Measurements from ENCODE around the gene TMEM151A. TPM values are rescaled to one million over a fixed set of nuclear protein-coding genes. Genes with fewer than 3 reads are reported as not detected.
A peak's percentile ranks its signal among the peaks of the same experiment; 100 is the strongest.
"Not testable (repeated sequence)": the region's sequence is repeated elsewhere in the genome, so short reads cannot be mapped to it uniquely, and the experiment has no call there.

The TMEM151A gene
- total RNA-seq, 1 donor from 2014 or later, result 0.24 TPM

DNA sequence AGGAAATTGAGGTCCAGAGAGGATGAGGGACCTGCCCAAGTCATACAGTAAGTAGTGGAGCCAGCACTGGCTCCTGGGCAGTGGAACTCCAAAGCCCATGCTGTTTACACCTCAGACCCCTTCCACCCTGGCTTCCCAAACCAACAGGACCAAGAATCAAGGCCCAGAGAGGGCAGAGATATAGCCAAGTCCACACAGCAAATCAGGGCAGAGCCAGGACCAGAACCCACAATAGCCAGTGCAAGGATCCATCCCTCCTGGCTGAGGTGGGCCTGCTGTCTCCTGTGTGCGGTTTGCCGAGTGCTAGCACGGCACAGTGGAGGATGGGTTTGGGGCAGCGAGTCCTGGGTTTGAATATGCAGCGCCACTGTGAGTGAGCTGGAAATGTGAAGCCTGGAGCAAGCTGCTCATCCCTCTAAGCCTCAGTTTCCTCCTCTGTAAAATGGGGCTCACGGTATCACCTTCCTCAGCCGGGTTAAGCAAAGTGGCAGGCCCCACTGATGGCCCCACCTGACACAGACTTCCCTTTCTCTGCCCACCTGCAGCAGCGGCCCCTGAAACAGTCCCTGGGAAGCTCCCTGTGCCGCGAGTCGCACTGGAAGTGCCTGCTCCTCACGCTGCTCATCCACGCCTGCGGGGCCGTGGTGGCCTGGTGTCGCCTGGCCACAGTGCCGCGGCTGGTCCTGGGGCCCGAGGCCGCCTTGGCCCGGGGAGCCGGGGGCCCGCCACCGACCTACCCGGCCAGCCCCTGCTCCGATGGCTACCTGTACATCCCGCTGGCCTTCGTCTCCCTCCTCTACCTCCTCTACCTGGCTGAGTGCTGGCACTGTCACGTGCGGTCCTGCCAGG is 2.3 kb downstream of the TMEM151A start:
- DNase-seq (ENCODE audit: low spot score), result no peak
- intact Hi-C loops (cut with DNase I), result no loop called here

DNA sequence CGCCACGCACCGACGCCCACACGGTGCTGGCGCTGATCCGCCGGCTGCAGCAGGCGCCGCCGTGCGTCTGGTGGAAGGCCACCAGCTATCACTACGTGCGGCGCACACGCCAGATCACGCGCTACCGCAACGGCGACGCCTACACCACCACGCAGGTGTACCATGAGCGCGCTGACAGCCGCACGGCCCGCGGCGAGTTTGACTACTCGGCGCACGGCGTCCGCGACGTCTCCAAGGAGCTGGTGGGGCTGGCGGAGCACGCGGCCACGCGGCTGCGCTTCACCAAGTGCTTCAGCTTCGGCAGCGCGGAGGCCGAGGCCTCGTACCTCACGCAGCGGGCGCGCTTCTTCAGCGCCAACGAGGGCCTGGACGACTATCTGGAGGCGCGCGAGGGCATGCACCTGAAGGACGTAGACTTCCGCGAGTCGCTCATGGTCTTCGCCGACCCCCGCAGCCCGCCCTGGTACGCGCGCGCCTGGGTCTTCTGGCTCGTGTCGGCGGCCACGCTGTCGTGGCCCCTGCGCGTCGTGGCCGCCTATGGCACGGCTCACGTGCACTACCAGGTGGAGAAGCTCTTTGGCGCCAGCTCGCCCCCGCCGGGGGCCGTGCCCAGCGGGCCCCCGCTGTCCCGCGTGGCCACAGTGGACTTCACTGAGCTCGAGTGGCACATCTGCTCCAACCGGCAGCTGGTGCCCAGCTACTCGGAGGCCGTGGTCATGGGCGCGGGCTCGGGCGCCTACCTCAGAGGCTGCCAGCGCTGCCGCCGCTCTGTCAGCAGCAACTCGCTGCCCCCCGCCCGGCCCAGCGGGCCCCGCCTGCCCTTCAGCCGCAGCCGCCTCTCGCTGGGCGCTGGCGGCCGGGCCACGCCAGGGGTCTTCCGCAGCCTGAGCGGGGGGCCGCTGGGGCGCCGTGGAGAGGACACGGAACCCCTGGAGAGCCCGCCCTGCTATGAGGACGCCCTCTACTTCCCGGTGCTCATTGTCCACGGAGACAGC is 3.2 kb downstream of the TMEM151A start:
- no peak for DNase-seq (ENCODE audit: low spot score)
- intact Hi-C loops (cut with DNase I), result no loop called here

DNA sequence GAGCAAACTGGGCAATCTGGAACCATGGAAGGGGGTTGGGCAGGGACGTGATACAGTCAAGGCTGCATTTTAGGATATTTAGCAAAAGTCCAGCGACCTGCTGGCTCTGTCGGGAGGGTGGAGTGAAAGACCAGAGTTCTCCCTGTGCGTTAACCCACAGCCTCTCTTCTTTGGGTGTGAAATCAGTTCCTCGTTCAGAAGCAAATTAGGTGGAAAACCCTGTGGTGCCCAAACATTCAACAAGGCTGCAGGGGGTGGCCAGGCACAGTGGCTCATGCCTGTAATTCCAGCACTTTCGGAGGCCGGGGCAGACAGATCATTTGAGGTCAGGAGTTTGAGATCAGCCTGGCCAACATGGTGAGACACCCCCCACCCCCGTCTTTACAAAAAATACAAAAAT is 5.9 kb downstream of the TMEM151A start:
- no peak for DNase-seq (ENCODE audit: low spot score)
- intact Hi-C loops (cut with DNase I), result no loop called here

DNA sequence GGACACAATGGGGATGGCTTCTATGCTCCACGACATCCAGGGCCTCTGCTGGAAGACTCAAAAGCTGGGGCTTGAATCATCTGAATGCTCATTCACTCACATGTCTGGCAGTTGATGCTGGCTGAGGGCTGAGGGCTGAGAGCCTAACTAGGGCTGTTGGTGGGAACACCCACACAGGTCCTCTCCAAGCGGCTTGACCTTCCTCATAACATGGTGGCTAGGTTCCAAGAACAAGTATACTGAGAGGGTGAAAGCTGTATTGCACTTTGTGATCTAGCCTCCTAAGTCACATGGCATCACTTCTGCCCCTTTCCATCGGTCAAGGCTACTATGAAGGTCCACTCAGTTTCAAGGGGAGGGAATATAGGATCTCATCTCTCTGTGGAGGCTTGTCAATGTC is 7.5 kb downstream of the TMEM151A start:
- intact Hi-C loops (cut with DNase I), result no loop called here
- DNase-seq (ENCODE audit: low spot score), result no peak

DNA sequence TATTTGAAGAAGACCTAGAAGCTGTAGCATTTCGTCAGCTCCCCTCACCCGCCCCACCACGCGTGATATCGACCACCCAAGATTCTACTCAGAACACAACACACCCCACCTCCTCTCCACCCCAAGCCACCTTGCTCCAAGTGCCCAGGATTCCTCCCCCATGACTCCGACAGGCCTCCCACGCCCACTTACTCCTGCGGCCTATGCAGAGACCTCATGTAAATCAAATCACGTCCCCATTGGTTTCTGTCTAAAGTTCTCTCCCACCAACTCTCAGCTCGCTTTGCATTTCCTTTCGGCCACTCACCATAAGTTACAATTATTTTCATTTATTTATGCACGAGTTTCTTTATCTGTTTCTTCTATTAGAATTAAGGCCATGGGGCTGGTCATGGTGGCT is 11.0 kb downstream of the TMEM151A start:
- no peak for DNase-seq (ENCODE audit: low spot score)
- intact Hi-C loops (cut with DNase I), result no loop called here

DNA sequence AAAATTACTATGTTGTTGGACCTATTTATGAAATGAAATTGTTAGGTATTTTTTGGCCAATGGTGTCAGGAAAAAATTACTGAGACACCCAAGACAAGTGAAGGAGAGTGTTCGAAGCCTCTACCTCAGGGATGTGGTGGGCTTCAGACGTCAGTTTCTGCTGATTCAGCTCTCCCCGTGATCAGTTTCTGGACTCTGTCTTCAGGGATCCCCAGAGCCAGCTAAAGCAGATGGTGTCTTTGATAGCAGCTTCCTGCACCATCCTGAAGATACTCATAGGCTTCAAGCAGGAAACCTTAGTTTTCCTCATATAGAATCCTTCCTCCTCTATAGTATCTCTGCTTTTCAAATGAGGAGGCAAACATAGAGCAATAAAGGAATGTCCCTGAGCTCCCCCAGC is 17.8 kb downstream of the TMEM151A start:
- intact Hi-C loops (cut with DNase I), result no loop called here

DNA sequence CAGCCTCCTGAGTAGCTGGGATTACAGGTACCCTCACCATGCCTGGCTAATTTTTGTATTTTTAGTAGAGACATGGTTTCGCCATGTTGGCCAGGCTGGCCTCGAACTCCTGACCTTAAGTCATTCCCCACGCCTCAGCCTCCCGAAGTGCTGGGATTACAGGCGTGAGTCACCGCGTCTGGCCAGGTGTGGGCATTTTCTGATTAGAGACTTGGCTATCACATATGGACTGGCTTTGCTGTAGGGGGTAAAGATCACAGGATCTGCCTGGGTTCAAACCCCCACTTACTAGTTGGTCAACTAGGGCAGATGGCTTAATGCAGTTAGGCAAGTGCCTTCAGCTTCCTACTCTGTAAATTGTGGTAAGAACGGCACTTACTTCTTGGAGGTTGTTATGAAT is 18.6 kb downstream of the TMEM151A start:
- intact Hi-C loops (cut with DNase I), result loop anchor here (2.0 kb wide), 1 partner anchor 76 kb away; no protein-coding TSS in a partner anchor
- DNase-seq (ENCODE audit: low spot score), result no peak

More for the DNA sequence above, 17.8 kb downstream of the TMEM151A start:
- DNase-seq (ENCODE audit: low spot score), result no peak

DNA sequence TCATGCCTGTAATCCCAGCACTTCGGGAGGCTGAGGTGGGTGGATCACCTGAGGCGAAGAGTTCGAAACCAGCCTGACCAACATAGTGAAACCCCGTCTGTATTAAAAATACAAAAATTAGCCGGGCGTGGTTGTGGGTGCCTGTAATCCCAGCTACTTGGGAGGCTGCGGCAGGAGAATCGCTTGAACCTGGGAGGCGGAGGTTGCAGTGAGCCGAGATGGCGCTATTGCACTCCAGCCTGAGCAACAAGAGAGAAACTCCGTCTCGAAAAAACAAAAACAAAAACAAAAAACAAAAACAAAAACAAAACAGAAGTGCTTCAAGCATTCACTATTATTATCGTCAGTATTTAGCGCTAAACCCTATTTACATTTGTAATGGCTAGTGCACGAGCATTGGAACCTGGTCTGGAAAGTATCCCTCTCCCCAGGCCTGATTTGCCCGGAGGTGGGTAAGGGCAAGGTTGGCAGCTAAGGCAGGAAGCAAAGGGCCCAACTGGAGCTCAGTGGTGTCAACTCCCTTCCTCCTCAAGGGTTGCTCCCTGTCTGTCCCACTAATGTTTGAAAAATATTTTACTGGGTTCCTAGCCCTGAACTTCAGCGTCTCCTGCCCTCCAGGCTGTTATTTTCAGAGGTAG is 19.2 kb downstream of the TMEM151A start:
- DNase-seq (ENCODE audit: low spot score), result not testable (repeated sequence)
- intact Hi-C loops (cut with DNase I), result loop anchor here (2.0 kb wide), 1 partner anchor 76 kb away; no protein-coding TSS in a partner anchor

DNA sequence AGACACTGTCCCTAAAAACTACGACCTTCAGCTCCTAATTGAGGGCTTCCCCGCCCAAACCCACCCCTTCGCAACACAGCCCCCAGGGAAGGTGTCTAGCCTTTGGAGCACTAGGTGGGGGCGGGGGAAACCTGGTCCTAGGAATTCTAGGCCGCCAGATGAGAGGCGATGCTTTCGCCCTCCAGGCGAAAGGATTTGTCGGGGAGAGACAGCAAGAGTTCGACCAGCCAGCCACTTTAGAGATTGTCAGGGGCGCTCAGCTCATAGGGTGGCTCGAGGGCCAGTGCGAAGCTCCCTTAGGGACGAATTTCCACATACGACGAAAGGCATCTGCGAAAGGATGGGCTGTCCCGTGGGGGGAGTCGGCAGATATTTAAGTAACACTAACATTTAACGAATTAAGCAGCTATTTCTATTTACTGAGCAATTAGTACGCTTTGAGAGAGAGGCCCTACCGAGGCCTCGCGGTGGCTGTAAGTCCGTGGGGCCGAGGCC is 19.8 kb downstream of the TMEM151A start:
- intact Hi-C loops (cut with DNase I), result loop anchor here (2.0 kb wide), 1 partner anchor 75 kb away; no protein-coding TSS in a partner anchor
- no peak for DNase-seq (ENCODE audit: low spot score)

DNA sequence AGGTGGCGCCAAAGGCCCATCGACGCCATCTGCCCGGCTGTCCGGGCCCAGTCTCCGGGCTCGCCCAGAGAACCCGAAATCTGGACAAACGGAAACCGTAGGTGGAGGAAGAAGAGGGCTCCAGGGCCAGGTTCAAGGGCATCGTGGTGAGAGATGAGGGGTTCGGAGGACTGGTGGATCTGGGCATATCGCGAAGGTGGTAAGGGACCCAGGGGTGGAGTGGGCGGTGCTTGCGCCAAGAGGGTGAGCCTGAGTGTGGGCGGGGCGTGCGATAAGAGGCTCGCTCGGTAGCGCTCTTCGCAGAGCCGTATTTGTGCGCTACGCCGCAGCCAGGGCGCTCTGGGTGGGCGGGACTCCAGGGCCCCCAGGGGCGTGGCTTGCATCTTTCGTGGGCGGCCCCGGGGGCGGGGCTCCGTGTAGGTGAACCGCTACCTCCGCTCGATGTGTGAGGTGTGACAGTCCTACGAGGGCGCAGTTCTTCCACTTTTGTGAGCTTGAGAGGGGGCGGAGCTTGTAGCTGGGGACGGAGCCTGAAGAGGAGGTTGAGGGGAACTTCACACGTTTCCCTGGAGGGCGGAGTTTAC is 20.4 kb downstream of the TMEM151A start:
- intact Hi-C loops (cut with DNase I), result loop anchor here (1.0 to 2.0 kb wide), 2 partner anchors 16 to 75 kb away; no protein-coding TSS in a partner anchor
- peak; percentile 94 for DNase-seq (ENCODE audit: low spot score)

DNA sequence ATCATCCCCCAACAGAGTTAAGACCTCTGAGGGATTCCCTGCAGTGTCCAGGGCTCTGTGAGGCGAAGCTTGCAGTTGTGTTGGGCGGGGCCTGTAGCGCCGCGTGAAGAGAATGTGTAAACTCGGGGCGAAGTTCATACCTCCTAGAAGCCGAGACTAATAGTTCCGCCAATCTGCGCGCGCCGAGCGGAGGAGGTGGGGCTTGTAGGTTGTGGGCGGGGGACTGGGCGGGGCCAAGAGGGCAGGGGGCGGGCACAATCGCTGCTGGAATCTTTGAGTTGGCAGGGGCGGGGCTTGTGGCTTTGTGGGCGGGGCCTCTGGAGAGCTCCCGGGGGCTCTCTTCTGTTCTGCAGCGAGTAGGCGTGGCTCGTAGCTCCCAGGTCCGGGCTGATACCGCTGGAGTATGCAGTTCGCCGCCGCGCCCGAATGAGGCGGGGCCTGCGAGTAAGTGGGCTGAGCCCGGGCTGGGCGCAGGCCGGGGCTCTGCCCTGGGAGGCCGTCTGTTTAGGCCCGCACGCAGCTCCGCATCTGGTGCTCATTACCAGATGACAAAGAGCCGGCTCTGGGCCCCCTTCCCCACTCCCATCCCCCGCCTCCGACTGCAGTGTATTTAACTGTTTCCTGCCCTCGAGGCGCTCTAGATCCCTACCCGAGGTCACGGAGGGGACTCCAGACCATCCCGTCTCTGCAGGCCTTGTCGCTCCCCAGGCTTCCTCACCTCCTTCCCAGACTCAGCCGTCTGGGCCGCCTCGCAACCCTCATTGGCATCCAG is 21.0 kb downstream of the TMEM151A start:
- DNase-seq (ENCODE audit: low spot score), result peak; percentile 98
- intact Hi-C loops (cut with DNase I), result loop anchor here (1.0 kb wide), 1 partner anchor 16 kb away; no protein-coding TSS in a partner anchor

DNA sequence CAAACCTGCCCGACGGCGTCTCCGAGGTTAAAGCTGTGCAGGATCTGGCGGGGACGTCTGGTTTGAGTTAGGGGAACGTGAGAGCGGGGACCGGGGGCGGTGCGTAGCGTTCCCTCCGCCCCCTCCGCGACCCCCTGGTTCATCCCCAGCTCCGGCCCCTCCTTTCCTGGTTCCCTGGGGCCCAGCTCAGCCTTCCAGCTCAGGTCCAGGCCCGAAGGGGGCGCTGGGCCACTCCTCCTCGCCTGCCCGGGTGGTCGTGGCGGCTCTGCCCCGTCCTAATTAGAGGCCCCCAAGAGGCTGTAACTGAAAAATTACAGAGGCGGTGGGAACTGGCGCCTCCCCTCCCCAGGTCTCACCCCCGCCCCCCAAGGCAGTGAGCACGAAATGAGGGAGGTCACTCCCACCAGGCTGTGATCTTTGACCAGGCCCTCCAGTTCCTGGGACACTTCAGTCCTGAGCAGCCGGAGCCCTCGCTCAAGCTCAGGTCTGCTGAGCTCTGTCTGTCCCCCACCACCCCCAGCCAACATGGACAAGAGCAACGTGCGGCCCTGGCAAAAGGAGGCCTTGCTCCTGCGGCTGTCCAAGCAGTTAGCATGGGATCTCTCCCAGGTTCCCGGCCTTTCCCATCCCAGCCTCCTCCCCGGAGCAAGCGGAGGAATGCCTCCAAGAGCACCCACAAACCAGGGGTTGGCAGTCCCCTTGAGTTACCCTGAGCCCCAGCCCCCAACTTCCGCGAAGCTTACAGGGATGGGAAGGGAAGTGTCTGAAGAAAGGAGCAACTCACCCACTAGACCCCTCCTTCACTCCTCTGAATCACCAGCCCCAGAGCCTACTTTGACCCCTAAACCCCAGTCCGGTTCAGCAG is 21.9 kb downstream of the TMEM151A start:
- intact Hi-C loops (cut with DNase I), result no loop called here
- no peak for DNase-seq (ENCODE audit: low spot score)

DNA sequence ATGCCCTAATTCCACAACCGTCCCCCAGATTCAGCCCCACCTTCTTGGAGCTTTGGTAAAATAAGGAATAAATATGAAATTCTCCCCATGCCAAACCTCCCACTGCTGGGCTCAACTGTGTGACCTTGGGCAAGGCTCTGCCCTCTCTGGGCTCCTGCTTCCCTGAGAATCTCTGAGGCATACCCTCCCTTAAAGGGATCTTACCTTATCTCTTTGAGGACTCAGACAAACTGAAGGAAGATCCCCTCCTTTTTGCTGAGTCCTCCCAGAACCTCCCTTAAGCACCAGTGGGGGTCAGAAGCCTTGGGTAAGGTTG is 22.4 kb downstream of the TMEM151A start:
- DNase-seq (ENCODE audit: low spot score), result no peak
- intact Hi-C loops (cut with DNase I), result no loop called here

DNA sequence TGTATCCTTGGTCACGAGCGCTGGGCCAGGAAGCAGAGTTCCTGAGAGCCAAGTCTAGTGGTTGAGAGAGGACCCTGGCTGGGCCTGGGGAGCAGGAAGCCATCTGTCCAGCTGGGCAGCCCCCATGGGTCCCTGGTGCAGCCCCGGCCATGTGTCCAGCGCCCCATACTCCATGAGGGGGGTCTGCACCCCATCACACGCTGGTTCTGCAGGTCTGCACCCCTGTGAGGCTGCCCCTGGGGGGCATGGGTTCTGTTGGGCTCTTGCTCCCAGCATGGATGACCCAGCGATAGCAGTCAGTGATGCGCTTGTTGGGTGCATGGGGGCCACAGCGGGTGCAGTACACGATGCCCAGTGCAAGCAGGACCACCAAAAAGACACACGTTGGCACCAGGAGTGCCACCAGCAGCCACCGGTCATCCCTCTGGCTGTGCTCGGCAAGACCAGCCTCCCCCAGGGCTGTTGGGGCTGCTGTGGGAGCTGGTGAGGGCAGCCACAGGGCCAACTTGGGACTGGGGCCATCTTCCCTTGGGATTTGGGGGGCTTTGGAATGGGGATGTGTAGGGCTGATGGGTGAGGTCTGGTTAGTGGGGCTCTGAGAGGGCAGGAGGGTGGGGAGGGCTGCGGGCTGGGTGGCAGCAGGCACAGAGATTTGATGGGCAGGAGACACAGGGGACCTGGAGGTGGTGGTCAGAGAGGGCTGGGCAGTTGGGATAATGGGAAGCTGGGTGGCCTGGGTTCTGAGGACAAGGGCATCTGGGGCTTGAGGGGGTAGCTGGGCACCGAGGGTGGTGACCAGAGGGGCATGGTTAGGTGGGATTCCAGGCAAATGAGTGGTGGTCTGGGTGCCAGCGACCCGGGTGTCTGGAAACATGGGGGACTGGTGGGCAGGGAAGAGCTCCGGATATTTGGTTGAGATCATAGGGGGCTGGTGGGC is 23.1 kb downstream of the TMEM151A start:
- intact Hi-C loops (cut with DNase I), result no loop called here
- DNase-seq (ENCODE audit: low spot score), result no peak

DNA sequence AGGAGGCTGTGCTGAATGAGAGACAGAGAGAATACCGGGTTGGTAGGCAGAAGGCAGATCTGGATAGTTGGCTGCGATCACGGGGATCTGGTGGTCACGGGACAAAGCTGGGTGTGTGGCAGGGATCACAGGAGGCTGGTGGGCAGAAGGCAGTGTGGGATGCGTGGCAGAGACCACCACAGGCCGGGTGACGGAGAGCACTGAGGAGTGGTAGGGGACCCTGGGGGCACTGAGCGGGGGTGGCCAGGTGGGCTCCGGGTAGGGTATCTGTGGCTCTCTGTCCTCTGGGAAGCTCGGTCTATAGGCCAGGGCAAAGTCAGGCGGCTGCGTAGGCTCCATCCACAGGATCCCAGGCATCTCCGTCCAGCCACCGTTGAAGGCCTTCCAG is 23.8 kb downstream of the TMEM151A start:
- intact Hi-C loops (cut with DNase I), result no loop called here
- no peak for DNase-seq (ENCODE audit: low spot score)

DNA sequence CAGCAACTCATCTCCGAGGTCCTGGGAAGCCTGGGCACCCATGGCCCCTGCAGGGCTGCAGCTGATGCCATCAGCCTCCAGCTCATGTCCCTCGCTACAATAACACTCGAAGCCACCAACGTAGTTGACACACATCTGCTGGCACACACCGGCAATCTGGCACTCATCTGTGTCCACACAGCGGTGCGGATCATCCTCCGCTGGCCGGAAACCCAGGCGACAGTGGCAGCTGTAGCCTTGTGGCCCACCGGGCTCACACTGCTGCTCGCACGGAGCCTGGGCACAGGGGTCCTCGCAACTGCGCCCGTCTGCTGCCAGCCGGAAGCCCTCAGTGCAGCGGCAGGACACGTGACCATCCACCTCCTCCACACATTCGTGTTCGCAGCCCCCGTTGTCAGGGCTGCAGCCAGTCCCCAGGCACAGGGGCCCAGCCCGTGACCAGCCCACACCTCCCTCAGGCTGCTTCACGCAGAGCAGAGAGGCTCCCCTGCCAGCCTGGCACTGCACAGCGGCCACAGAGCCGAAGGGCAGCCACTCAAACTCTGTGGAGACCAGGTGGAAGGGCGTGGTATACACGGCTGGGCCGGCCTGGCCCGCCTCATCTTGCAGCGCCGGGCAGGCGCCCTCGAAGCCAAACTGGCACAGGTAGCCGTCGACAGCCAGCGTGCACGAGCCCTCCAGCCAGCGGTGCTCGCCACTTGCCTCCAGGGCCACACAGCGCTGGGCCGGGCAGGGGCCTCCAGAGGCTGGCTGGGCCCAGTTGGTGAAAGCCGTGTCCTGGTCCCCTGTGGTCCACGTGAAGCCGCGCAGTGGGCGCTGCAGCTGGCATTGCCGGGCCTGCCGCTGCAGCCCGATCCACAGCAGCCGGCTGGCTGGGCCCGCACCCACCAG is 24.5 kb downstream of the TMEM151A start:
- intact Hi-C loops (cut with DNase I), result no loop called here
- no peak for DNase-seq (ENCODE audit: low spot score)

All from cardiac septum (tissue), 1 donor.